Subcutaneous abdominal adipose tissue (tissue), 5 donors: ENCODE results near the gene TTC28.

Source experiments
- H3K27ac ChIP-seq: one replicate; pipeline ENCODE4 v1.7.0; 2013; ENCODE audit warnings: low read depth, mild to moderate bottlenecking, inconsistent platforms, low read length, moderate library complexity
- H3K27me3 ChIP-seq, 5 donors: one replicate each; pipeline ENCODE4 v1.7.0; 2013; ENCODE audit warnings: low read length in 5 of 5, inconsistent platforms in 1 of 5; ENCODE audit not compliant: control insufficient read depth in 5 of 5, insufficient read depth in 4 of 5
- H3K36me3 ChIP-seq, 5 donors: one replicate each; pipeline ENCODE4 v1.7.0; 2013; ENCODE audit warnings: low read length in 5 of 5; ENCODE audit not compliant: control insufficient read depth in 5 of 5, insufficient read depth in 5 of 5
- H3K4me1 ChIP-seq, 5 donors: one replicate each; pipeline ENCODE4 v1.7.0; 2013; ENCODE audit warnings: low read length in 5 of 5, mild to moderate bottlenecking in 3 of 5, moderate library complexity in 1 of 5; ENCODE audit not compliant: control insufficient read depth in 5 of 5, insufficient read depth in 5 of 5
- H3K4me3 ChIP-seq, 5 donors: one replicate each; pipeline ENCODE4 v1.7.0; 2013; ENCODE audit warnings: low read length in 5 of 5, low read depth in 1 of 5
- H3K9ac ChIP-seq, 5 donors: one replicate each; pipeline ENCODE4 v1.7.0; 2013; ENCODE audit warnings: low read length in 5 of 5, mild to moderate bottlenecking in 4 of 5, moderate library complexity in 3 of 5
- H3K9me3 ChIP-seq, 5 donors: one replicate each; pipeline ENCODE4 v1.7.0; 2013; ENCODE audit warnings: low read length in 5 of 5; ENCODE audit not compliant: control insufficient read depth in 5 of 5
- donor health status: healthy.
- donor health status: healthy.
- donor health status: healthy.
- donor health status: healthy.
- donor health status: healthy.

The TTC28 gene

GRCh38 chr22:28023036-28023435, 656.6 kb downstream of the TTC28 start:
- Histone ChIP-seq H3K27me3 (no peaks in the 10 kb centered on the region), H3K9ac (no peak overlapping the region), H3K4me3 (no peak overlapping the region), H3K27ac (no peak overlapping the region), H3K9me3 (no peaks in the 10 kb centered on the region), H3K36me3 (peaks cover 0 to 25% (median 12%) of the 10 kb centered on the region in 5 donors), H3K4me1 (peaks cover 0 to 22% (median 16%) of the 10 kb centered on the region in 5 donors)

GRCh38 chr22:28021998-28022660, 657.5 kb downstream of the TTC28 start:
- peaks cover 0 to 28% (median 12%) of the 10 kb centered on the region in 5 donors for H3K36me3 ChIP-seq
- H3K4me3 ChIP-seq: no peak overlapping the region
- no peak overlapping the region for H3K9ac ChIP-seq
- H3K9me3 ChIP-seq: no peaks in the 10 kb centered on the region
- peaks cover 0 to 13% (median 7%) of the 10 kb centered on the region in 5 donors for H3K4me1 ChIP-seq
- H3K27me3 ChIP-seq: no peaks in the 10 kb centered on the region
- H3K27ac ChIP-seq: no peak overlapping the region

GRCh38 chr22:28021116-28021997, 658.3 kb downstream of the TTC28 start:
- H3K27ac ChIP-seq: no peak overlapping the region

GRCh38 chr22:28019881-28020861, 659.5 kb downstream of the TTC28 start:
- peaks cover 0 to 20% (median 8%) of the 10 kb centered on the region in 5 donors for H3K36me3 ChIP-seq
- no peaks in the 10 kb centered on the region for H3K27me3 ChIP-seq
- no peaks in the 10 kb centered on the region for H3K9me3 ChIP-seq
- no peak overlapping the region for H3K9ac ChIP-seq
- H3K27ac ChIP-seq: no peak overlapping the region
- H3K4me3 ChIP-seq: no peak overlapping the region
- peaks cover 0 to 24% (median 15%) of the 10 kb centered on the region in 5 donors for H3K4me1 ChIP-seq

More at GRCh38 chr22:28021116-28021997, 658.3 kb downstream of the TTC28 start:
- H3K4me3 ChIP-seq: no peak overlapping the region
- H3K27me3 ChIP-seq: no peaks in the 10 kb centered on the region
- no peak overlapping the region for H3K9ac ChIP-seq
- no peaks in the 10 kb centered on the region for H3K9me3 ChIP-seq
- peaks cover 0 to 28% (median 11%) of the 10 kb centered on the region in 5 donors for H3K36me3 ChIP-seq
- peaks cover 0 to 14% (median 6%) of the 10 kb centered on the region in 5 donors for H3K4me1 ChIP-seq

GRCh38 chr22:28019360-28019759, 660.3 kb downstream of the TTC28 start:
- H3K9me3 ChIP-seq: no peaks in the 10 kb centered on the region
- H3K27me3 ChIP-seq: no peaks in the 10 kb centered on the region
- no peak overlapping the region for H3K4me3 ChIP-seq
- H3K4me1 ChIP-seq: peaks cover 0 to 24% (median 18%) of the 10 kb centered on the region in 5 donors
- H3K36me3 ChIP-seq: peaks cover 0 to 17% (median 3%) of the 10 kb centered on the region in 5 donors
- H3K27ac ChIP-seq: no peak overlapping the region
- H3K9ac ChIP-seq: no peak overlapping the region

- no peak overlapping the region for H3K27ac ChIP-seq
- H3K9ac ChIP-seq: no peak overlapping the region
- no peaks in the 10 kb centered on the region for H3K9me3 ChIP-seq
- no peak overlapping the region for H3K4me3 ChIP-seq
- H3K27me3 ChIP-seq: no peaks in the 10 kb centered on the region
- H3K4me1 ChIP-seq: peaks cover 0 to 24% (median 18%) of the 10 kb centered on the region in 5 donors
- H3K36me3 ChIP-seq: peaks cover 0 to 24% (median 11%) of the 10 kb centered on the region in 5 donors
Observed at GRCh38 chr22:28018461-28018927, 661.1 kb downstream of the TTC28 start.

- H3K27ac ChIP-seq: no peak overlapping the region
- H3K9me3 ChIP-seq: no peaks in the 10 kb centered on the region
- H3K4me3 ChIP-seq: no peak overlapping the region
- peaks cover 0 to 24% (median 18%) of the 10 kb centered on the region in 5 donors for H3K4me1 ChIP-seq
- peaks cover 0 to 26% (median 17%) of the 10 kb centered on the region in 5 donors for H3K36me3 ChIP-seq
- H3K27me3 ChIP-seq: no peaks in the 10 kb centered on the region
- H3K9ac ChIP-seq: no peak overlapping the region
Observed at GRCh38 chr22:28017859-28018258, 661.8 kb downstream of the TTC28 start.

GRCh38 chr22:28017558-28017820, 662.2 kb downstream of the TTC28 start:
- no peaks in the 10 kb centered on the region for H3K27me3 ChIP-seq
- H3K9ac ChIP-seq: no peak overlapping the region
- H3K4me3 ChIP-seq: no peak overlapping the region
- H3K36me3 ChIP-seq: peaks cover 0 to 29% (median 21%) of the 10 kb centered on the region in 5 donors
- no peaks in the 10 kb centered on the region for H3K9me3 ChIP-seq
- peaks cover 0 to 24% (median 18%) of the 10 kb centered on the region in 5 donors for H3K4me1 ChIP-seq
- H3K27ac ChIP-seq: no peak overlapping the region

- H3K4me1 ChIP-seq: peaks cover 0 to 24% (median 18%) of the 10 kb centered on the region in 5 donors
- peaks cover 0 to 31% (median 26%) of the 10 kb centered on the region in 5 donors for H3K36me3 ChIP-seq
- H3K9me3 ChIP-seq: no peaks in the 10 kb centered on the region
Observed at GRCh38 chr22:28016781-28017557, 662.7 kb downstream of the TTC28 start.

More at GRCh38 chr22:28016781-28017557, 662.7 kb downstream of the TTC28 start:
- Histone ChIP-seq H3K4me3 (no peak overlapping the region), H3K9ac (no peak overlapping the region), H3K27me3 (no peaks in the 10 kb centered on the region), H3K27ac (no peak overlapping the region)
